Subcutaneous adipose tissue (tissue), 4 donors: ENCODE measurements around the gene RNF13. TPM values are rescaled to one million over a fixed set of nuclear protein-coding genes. Genes with fewer than 3 reads are reported as not detected.

Experiments used
- CTCF ChIP-seq: fragments of 450-650 bp; IDR thresholded peaks from one replicate; pipeline ENCODE4 v1.5.1; 2016; ENCODE audit warnings: low read depth, mild to moderate bottlenecking, control low read depth, antibody characterized with exemption, moderate library complexity
- total RNA-seq, 4 donors: library from RNA; depleted of rRNA; stranded (reverse); fragments of >200 nt; gene quantifications; one replicate each; pipeline ENCODE4 v1.1.0, GENCODE V29; 2016

Gene RNF13
- total RNA-seq, 4 donors from 2014 or later, result 81.0 to 188 (median 128) TPM

- no peak for TF ChIP-seq CTCF
These were observed 2.3 kb downstream of the RNF13 start for GRCh38 chr3:149815321-149815720.

- TF ChIP-seq CTCF, result no peak
These were observed 2.7 kb downstream of the RNF13 start for GRCh38 chr3:149815728-149816127.

- TF ChIP-seq CTCF, result no peak
These were observed 3.3 kb downstream of the RNF13 start for GRCh38 chr3:149816311-149816710.

- no peak for TF ChIP-seq CTCF
These were observed 4.0 kb downstream of the RNF13 start for GRCh38 chr3:149816986-149817385.

GRCh38 chr3:149819432-149819831 is 6.4 kb downstream of the RNF13 start:
- TF ChIP-seq CTCF, result no peak

GRCh38 chr3:149820183-149820582 is 7.2 kb downstream of the RNF13 start:
- no peak for TF ChIP-seq CTCF

GRCh38 chr3:149826636-149827035 is 13.6 kb downstream of the RNF13 start:
- TF ChIP-seq CTCF, result no peak
